GM12878 (cell line): ENCODE results near the gene PACS2. TPM values are rescaled to one million over a fixed set of nuclear protein-coding genes. Genes with fewer than 3 reads are reported as not detected.

ENCODE experiments used
- ATAC-seq: fragments of 200-7000 bp; cut with Tn5 transposase; 3 replicates; pipeline ENCODE4 v1.9.1; 2020; ENCODE audit warnings: mild to moderate bottlenecking, moderate library complexity
- BruUV-seq: library from RNA; stranded (reverse); fragments of 400-500 nt; replicated peaks from 2 replicates; lab custom pipeline; 2021; lab: Mats Ljungman, UMichigan
- CTCF ChIA-PET: fragments of 300-600 bp; sonication (Branson Sonifier 250); formaldehyde crosslinking; extraction: SDS; loops from one replicate; lab custom pipeline; 2021; ENCODE audit warnings: inconsistent platforms; lab: Yijun Ruan, JAX
- POLR2A ChIA-PET: fragments of 350-600 bp; formaldehyde crosslinking; extraction: SDS; loops from one replicate; lab custom pipeline; 2021; ENCODE audit warnings: inconsistent platforms; lab: Charles Lee
- RAD21 ChIA-PET: fragments of 300-600 bp; sonication (Branson Sonifier 250); formaldehyde crosslinking; loops from one replicate; lab custom pipeline; 2023; ENCODE audit warnings: antibody characterized with exemption; ENCODE audit not compliant: unreplicated experiment; lab: Charles Lee
- SMC1A ChIA-PET: fragments of 300-600 bp; sonication (Branson Sonifier 250); formaldehyde crosslinking; loops from one replicate; lab custom pipeline; 2023; ENCODE audit not compliant: unreplicated experiment, uncharacterized antibody; lab: Charles Lee
- DNase-seq: peaks from one replicate; pipeline ENCODE4 v3.0.0-alpha.2; 2011; ENCODE audit warnings: low read depth, low spot score
- FAIRE-seq: peaks from 3 replicates; lab custom pipeline; 2011; peaks lifted over from hg19 to GRCh38; lab: Jason Lieb, UNC
- H2AFZ ChIP-seq: 2 replicates; pipeline ENCODE4 v1.6.0; 2011; ENCODE audit warnings: low read depth, low read length, control low read depth; ENCODE audit not compliant: control insufficient read depth
- H3K27ac ChIP-seq: 2 replicates; pipeline ENCODE4 v1.5.1; 2011; ENCODE audit warnings: control low read depth; ENCODE audit not compliant: control insufficient read depth, insufficient read depth
- H3K27me3 ChIP-seq, 2 experiments: replicated peaks in 1 of 2; 2 replicates each; pipeline versions ENCODE4 v1.6.0 to v1.6.1; 2011; ENCODE audit warnings: low read length in 1 of 2; ENCODE audit not compliant: control insufficient read depth in 2 of 2, insufficient read depth in 2 of 2
- H3K36me3 ChIP-seq, 2 experiments: 2 replicates each; pipeline ENCODE4 v1.5.1; 2011; ENCODE audit warnings: low read length in 1 of 2; ENCODE audit not compliant: control insufficient read depth in 2 of 2, insufficient read depth in 2 of 2
- H3K4me1 ChIP-seq: 2 replicates; pipeline ENCODE4 v1.6.1; 2011; ENCODE audit warnings: mild to moderate bottlenecking, low read length, moderate library complexity, mixed read lengths; ENCODE audit not compliant: control insufficient read depth, insufficient read depth
- H3K4me2 ChIP-seq: 2 replicates; pipeline ENCODE4 v1.6.0; 2011; ENCODE audit warnings: control low read depth; ENCODE audit not compliant: control insufficient read depth, insufficient read depth
- H3K4me3 ChIP-seq: fragments of 200-600 bp; sonication (generic); 2 replicates; pipeline ENCODE4 v1.5.1; 2016
- H3K79me2 ChIP-seq: 2 replicates; pipeline ENCODE4 v1.6.0; 2011; ENCODE audit warnings: low read length; ENCODE audit not compliant: control insufficient read depth, insufficient read depth
- H3K9ac ChIP-seq: 2 replicates; pipeline ENCODE4 v1.8.0; 2011; ENCODE audit warnings: low read length, control low read depth, mixed read lengths; ENCODE audit not compliant: control insufficient read depth, insufficient read depth
- H3K9me3 ChIP-seq: replicated peaks from 3 replicates; pipeline ENCODE4 v1.5.1; 2011; ENCODE audit warnings: mild to moderate bottlenecking, low read length; ENCODE audit not compliant: control insufficient read depth, insufficient read depth
- H4K20me1 ChIP-seq: 2 replicates; pipeline ENCODE4 v1.6.0; 2011; ENCODE audit not compliant: control insufficient read depth, insufficient read depth
- ATF7 ChIP-seq: fragments of 450-650 bp; IDR thresholded peaks from 2 replicates; pipeline ENCODE4 v1.6.1; 2016; ENCODE audit warnings: low read depth, mild to moderate bottlenecking
- E2F8 ChIP-seq: fragments of 450-650 bp; IDR thresholded peaks from 2 replicates; pipeline ENCODE4 v1.6.1; 2018; ENCODE audit warnings: mild to moderate bottlenecking, low read depth, moderate library complexity; ENCODE audit not compliant: partially characterized antibody
- GATAD2B ChIP-seq: fragments of 450-650 bp; conservative IDR thresholded peaks from 2 replicates; pipeline ENCODE4 v1.6.1; 2017; ENCODE audit warnings: low read depth, mild to moderate bottlenecking, moderate library complexity
- HDAC2 ChIP-seq: fragments of 200-600 bp; sonication (generic); IDR thresholded peaks from 2 replicates; pipeline ENCODE4 v1.6.1; 2017
- JUND ChIP-seq: IDR thresholded peaks from 2 replicates; pipeline ENCODE4 v1.6.1; 2012; ENCODE audit warnings: low read depth, mild to moderate bottlenecking, low read length, improper control_type of control experiment, moderate library complexity
- LARP7 ChIP-seq: fragments of 450-650 bp; IDR thresholded peaks from 2 replicates; pipeline ENCODE4 v1.6.1; 2017; ENCODE audit warnings: mild to moderate bottlenecking
- SMAD5 ChIP-seq: IDR thresholded peaks from 2 replicates; pipeline ENCODE4 v1.6.1; 2016; ENCODE audit warnings: antibody characterized with exemption, low read depth
- SP1 ChIP-seq: IDR thresholded peaks from one replicate; pipeline ENCODE4 v1.6.1; 2011; ENCODE audit warnings: low read depth, low read length
- TCF3 ChIP-seq: IDR thresholded peaks from 2 replicates; pipeline ENCODE4 v1.6.1; 2012; ENCODE audit warnings: low read depth, mild to moderate bottlenecking, low read length, borderline replicate concordance; ENCODE audit not compliant: insufficient read depth
- ZNF274 ChIP-seq: IDR thresholded peaks from one replicate; pipeline ENCODE4 v1.8.0; 2011; ENCODE audit not compliant: insufficient read length, insufficient read depth
- WGBS: methylation state at CpG from one replicate; pipeline ENCODE4 v1.1.6; 2016; ENCODE audit warnings: low lambda C conversion rate; ENCODE audit not compliant: insufficient replicate concordance, insufficient coverage; ENCODE audit errors: missing lambda C conversion rate; 5-methylcytosine and 5-hydroxymethylcytosine counted together
- in situ Hi-C: fragments of 300-500 bp; cut with MboI; formaldehyde crosslinking; loops from 9 replicates; pipeline ENCODE4 v1.14.3; 2018; ENCODE audit warnings: mixed read lengths
- intact Hi-C: fragments of 100-400 bp; cut with micrococcal nuclease; formaldehyde crosslinking; loops from one replicate; pipeline ENCODE4 v1.14.2; 2022; ENCODE audit not compliant: unreplicated experiment
- polyA plus RNA-seq, 11 experiments: library from polyadenylated mRNA; depleted of rRNA in 4 of 11; unstranded in 6 of 11; stranded (reverse) in 5 of 11; fragments of >200 nt; fragmentation: Nextera tagmentation in 4 of 11; fragmentation: Illumina TruSeq in 1 of 11; extraction: Ambion mirVana in 4 of 11; extraction: Trizol in 1 of 11; gene quantifications; 1 replicate in 1 of 11; 2 replicates in 10 of 11; pipeline versions ENCODE4 v1.2.1 to v1.2.3, GENCODE V29; 2011 to 2016; ENCODE audit warnings: inconsistent platforms in 2 of 11, missing spikeins in 2 of 11, low read depth in 1 of 11
- total RNA-seq, 4 experiments: library from RNA; depleted of rRNA in 3 of 4; stranded (reverse); fragments of >200 nt in 3 of 4; fragmentation: Illumina TruSeq in 1 of 4; extraction: Trizol in 1 of 4; gene quantifications; 2 replicates each; pipeline versions ENCODE4 v1.2.1 to v1.2.3, GENCODE V29; 2013 to 2021
- TF ChIP-seq, protein P1 (sequence below): fragments of 450-650 bp; IDR thresholded peaks from 2 replicates; pipeline ENCODE4 v1.6.1; 2016; ENCODE audit warnings: mild to moderate bottlenecking

The PACS2 gene
- total and polyA plus RNA-seq, 10 of the 15 experiments (the other 5 are each of a cell fraction or from before 2014, with no cell fraction given), result 0.21 to 37.3 (median 9.4) TPM

DNA sequence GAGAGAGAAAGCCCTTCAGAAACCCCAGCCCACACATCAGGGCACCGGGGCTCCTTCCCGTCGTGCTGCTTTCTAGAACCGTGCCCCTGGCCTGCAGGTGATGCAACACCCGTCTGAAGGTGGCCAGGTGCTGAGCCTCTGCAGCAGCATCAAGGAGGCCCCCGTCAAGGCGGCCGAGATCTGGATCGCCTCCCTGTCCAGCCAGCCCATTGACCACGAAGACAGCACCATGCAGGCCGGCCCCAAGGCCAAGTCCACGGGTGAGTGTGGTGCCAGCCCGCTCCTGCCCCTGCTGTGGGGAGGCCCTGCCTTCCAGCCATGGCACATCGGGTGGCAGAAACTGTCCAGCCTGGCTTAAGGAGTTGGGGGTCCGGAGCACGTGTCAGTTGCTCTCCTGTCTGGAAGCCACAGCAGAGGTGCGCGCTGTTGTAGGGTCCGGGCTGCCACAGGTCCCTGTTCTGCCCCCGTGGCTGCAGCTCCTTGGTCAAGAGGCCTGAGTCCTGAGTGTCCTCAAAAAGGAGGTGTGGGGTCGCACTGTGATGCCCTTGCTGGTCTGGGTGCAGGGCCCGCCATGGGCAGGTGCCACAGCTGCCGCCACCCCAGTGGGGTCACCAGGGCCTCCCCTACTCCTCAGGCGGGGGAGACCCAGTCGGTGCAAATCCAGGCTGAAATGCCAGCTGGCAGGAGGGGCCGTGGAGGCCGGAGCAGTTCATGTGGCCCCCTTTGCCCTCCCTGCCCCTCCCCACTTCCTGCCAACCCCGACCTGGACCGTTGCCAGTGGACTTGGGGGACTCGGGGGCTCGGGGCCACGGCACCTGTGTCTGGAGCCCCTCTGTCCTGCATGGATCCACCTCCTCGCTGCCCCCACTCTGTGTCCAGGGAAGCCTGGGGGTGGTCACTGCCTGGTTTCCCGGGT lies 52.8 kb downstream of the PACS2 start:
- ChIA-PET SMC1A (no interaction called here), CTCF (interaction anchor here (2.1 kb wide), 1 partner anchor 123 kb away, joined by 8 read pairs; no protein-coding TSS in a partner anchor), RAD21 (interaction anchor here (1.0 kb wide), 1 partner anchor 114 kb away, joined by 3 read pairs; no protein-coding TSS in a partner anchor), POLR2A (no interaction called here)
- Histone ChIP-seq H3K36me3 (peaks cover 0 to 1% of the 10 kb centered on the region in 2 experiments; a peak in 1 of 4 replicates), H3K4me3 (no peak overlapping the region), H3K9ac (no peak overlapping the region), H2AFZ (no peak overlapping the region), H3K9me3 (no peaks in the 10 kb centered on the region), H3K4me1 (no peaks in the 10 kb centered on the region), H3K4me2 (no peak overlapping the region), H4K20me1 (no peaks in the 10 kb centered on the region; the same call in 1 of the 2 replicates), H3K79me2 (no peaks in the 10 kb centered on the region), H3K27me3 (no peaks in the 10 kb centered on the region), H3K27ac (no peak overlapping the region)
- FAIRE-seq (no peak), DNase-seq (no peak), ATAC-seq (no peak)
- in situ Hi-C loops (no loop called here), intact Hi-C loops (no loop called here)
- TF ChIP-seq ZNF274, result no peak
- no peak for TF ChIP-seq GATAD2B
- TF ChIP-seq, protein P1, sequence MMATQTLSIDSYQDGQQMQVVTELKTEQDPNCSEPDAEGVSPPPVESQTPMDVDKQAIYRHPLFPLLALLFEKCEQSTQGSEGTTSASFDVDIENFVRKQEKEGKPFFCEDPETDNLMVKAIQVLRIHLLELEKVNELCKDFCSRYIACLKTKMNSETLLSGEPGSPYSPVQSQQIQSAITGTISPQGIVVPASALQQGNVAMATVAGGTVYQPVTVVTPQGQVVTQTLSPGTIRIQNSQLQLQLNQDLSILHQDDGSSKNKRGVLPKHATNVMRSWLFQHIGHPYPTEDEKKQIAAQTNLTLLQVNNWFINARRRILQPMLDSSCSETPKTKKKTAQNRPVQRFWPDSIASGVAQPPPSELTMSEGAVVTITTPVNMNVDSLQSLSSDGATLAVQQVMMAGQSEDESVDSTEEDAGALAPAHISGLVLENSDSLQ, result no peak
- TF ChIP-seq HDAC2, result no peak
- no TSS peak for BruUV-seq
- WGBS, result 82% methylated on average over 33 of the region's 34 CpGs

- FAIRE-seq, result no peak
- no peak overlapping the region for H3K9ac ChIP-seq
- H3K9me3 ChIP-seq, result no peaks in the 10 kb centered on the region
- no peak for DNase-seq
- no peak overlapping the region for H3K27ac ChIP-seq
- ATAC-seq, result no peak
- in situ Hi-C loops (no loop called here), intact Hi-C loops (no loop called here)
- no peak overlapping the region for H3K4me2 ChIP-seq
- H4K20me1 ChIP-seq, result no peaks in the 10 kb centered on the region; the same call in 1 of the 2 replicates
- no peaks in the 10 kb centered on the region for H3K79me2 ChIP-seq
- H3K4me3 ChIP-seq, result no peak overlapping the region
- ChIA-PET SMC1A (no interaction called here), CTCF (interaction anchor here (2.1 kb wide), 1 partner anchor 122 kb away, joined by 8 read pairs; no protein-coding TSS in a partner anchor), POLR2A (no interaction called here), RAD21 (no interaction called here)
- WGBS, result 89% methylated on average over 20 of the region's 20 CpGs
- H3K27me3 ChIP-seq, result no peaks in the 10 kb centered on the region
- H2AFZ ChIP-seq, result no peak overlapping the region
- BruUV-seq, result no TSS peak
- H3K36me3 ChIP-seq, result peaks cover 0 to 1% of the 10 kb centered on the region in 2 experiments; a peak in 1 of 4 replicates
- H3K4me1 ChIP-seq, result no peaks in the 10 kb centered on the region
- TF ChIP-seq, protein P1, result no peak
- TF ChIP-seq SMAD5, result no peak
- TF ChIP-seq JUND, result no peak
- TF ChIP-seq SP1, result no peak
- TF ChIP-seq TCF3, result no peak
- TF ChIP-seq LARP7, result no peak
- TF ChIP-seq ATF7, result no peak
- TF ChIP-seq E2F8, result no peak
Observed at GRCh38 chr14:105368032-105368417, 53.5 kb downstream of the PACS2 start.
